Heart left ventricle (tissue), 16 donors: ENCODE measurements around the gene LMCD1. TPM values are rescaled to one million over a fixed set of nuclear protein-coding genes. Genes with fewer than 3 reads are reported as not detected.
A peak's percentile ranks its signal among the peaks of the same experiment; 100 is the strongest.

ENCODE experiments used
- ATAC-seq, 4 donors: fragments of 200-7000 bp; cut with Tn5 transposase; one replicate each; pipeline ENCODE4 v1.9.1; 2020 to 2022; ENCODE audit warnings: moderate library complexity in 4 of 4, mild to moderate bottlenecking in 3 of 4, moderate number of reproducible peaks in 1 of 4
- DNase-seq, 5 donors: peaks; one replicate each; pipeline ENCODE4 v3.0.0-alpha.2; 2020
- H3K27ac ChIP-seq, 12 donors: fragments of 200-600 bp; sonication (generic) in 4 of 12; one replicate each; pipeline versions ENCODE4 v1.5.0 to v1.8.0; 2016 to 2022; ENCODE audit warnings: mild to moderate bottlenecking in 2 of 12
- H3K27me3 ChIP-seq, 9 donors: fragments of 200-600 bp; sonication (generic) in 2 of 9; one replicate each; pipeline versions ENCODE4 v1.5.1 to v1.8.0; 2016 to 2022; ENCODE audit warnings: mild to moderate bottlenecking in 3 of 9
- H3K36me3 ChIP-seq, 9 donors: fragments of 200-600 bp; sonication (generic) in 2 of 9; one replicate each; pipeline versions ENCODE4 v1.5.0 to v1.8.0; 2018 to 2022; ENCODE audit warnings: mild to moderate bottlenecking in 2 of 9
- H3K4me1 ChIP-seq, 12 donors: fragments of 200-600 bp; sonication (generic) in 4 of 12; one replicate each; pipeline versions ENCODE4 v1.5.0 to v1.8.0; 2016 to 2022; ENCODE audit warnings: mild to moderate bottlenecking in 3 of 12
- H3K4me3 ChIP-seq, 12 donors: fragments of 200-600 bp; sonication (generic) in 4 of 12; one replicate each; pipeline versions ENCODE4 v1.5.0 to v1.8.0; 2017 to 2022; ENCODE audit warnings: mild to moderate bottlenecking in 9 of 12, moderate library complexity in 4 of 12
- H3K9me3 ChIP-seq, 12 donors: fragments of 200-600 bp; sonication (generic) in 4 of 12; one replicate each; pipeline versions ENCODE4 v1.5.0 to v1.8.0; 2016 to 2022; ENCODE audit warnings: mild to moderate bottlenecking in 1 of 12
- CTCF ChIP-seq, 12 donors: fragments of 200-600 bp; sonication (generic) in 4 of 12; IDR thresholded peaks; one replicate each; pipeline versions ENCODE4 v1.5.0 to v1.8.0; 2018 to 2022; ENCODE audit warnings: antibody characterized with exemption in 12 of 12, mild to moderate bottlenecking in 5 of 12
- POLR2A ChIP-seq, 2 donors: fragments of 450-650 bp; IDR thresholded peaks; one replicate each; pipeline ENCODE4 v1.6.1; 2017; ENCODE audit warnings: antibody characterized with exemption in 2 of 2, mild to moderate bottlenecking in 2 of 2, moderate library complexity in 2 of 2
- WGBS, 4 donors: extraction: QIAGEN DNeasy Blood & Tissue Kit in 2 of 4; methylation state at CpG; one replicate each; pipeline versions ENCODE4 v1.1.5 to v1.1.7; 2013 to 2018; 5-methylcytosine and 5-hydroxymethylcytosine counted together
- intact Hi-C, 10 donors: fragments of 100-400 bp; cut with DNase I; formaldehyde crosslinking; loops; one replicate each; pipeline versions ENCODE4 v1.11.1 to v1.14.2; 2022
- polyA plus RNA-seq, 2 donors: library from polyadenylated mRNA; stranded (reverse); fragments of 200-250 nt; gene quantifications; one replicate each; pipeline ENCODE4 v1.2.3, GENCODE V29; 2013
- total RNA-seq, 9 donors: library from RNA; depleted of rRNA in 2 of 9; stranded (reverse); fragments of >200 nt in 2 of 9; fragmentation: NEBNext Ultra II Directional in 3 of 9; extraction: Animal tissue kit (Norgen Biotek cat#: 25700) in 3 of 9; gene quantifications; one replicate each; pipeline versions ENCODE4 v1.1.0 to v1.2.4, GENCODE V29; 2016 to 2023
- donor health status: ischemic (EF 13 %, LVEDD 7.1; RV severe dilation, severe dysfunction).
- donor health status: healthy with polysubstance abuse.
- donor health status: DM: no; HTN: yes; CAD: no.
- donor health status: DM: no; HTN: no; CAD: no.
- donor health status: ischemic (EF 25% LVEDD 6.9; RV normal size, moderate dysfunction).
- donor health status: ischemic (EF 25% LVEDD 5.7; RV mildly dilated, moderate dysfunction).
- donor health status: healthy.
- donor health status: DM: yes; HTN: yes; CAD: no.
- donor health status: ischemic (EF 35%, LVEDD 5.7; RV mildly dilated, moderate dysfunction).
- donor health status: nonischemic (EF 11% LVEDD 7.7; RV severe dilation, severe dysfunction).
- donor health status: DM: yes; HTN: yes; CAD: no.
- donor health status: PGD.
- donor health status: ischemic (EF 29% LVEDD 5.4; RV normal size, mild dysfunction).
- donor health status: nonischemic (EF 23%, LVEDD 6.1; RV moderate dilation, normal function).

The LMCD1 gene
- total and polyA plus RNA-seq, 11 donors = 34.9 to 661 (median 54.6) TPM

GRCh38 chr3:8524656-8525399 lies 23.2 kb downstream of the LMCD1 start:
- TF ChIP-seq POLR2A (IDR thresholded peaks at IDR 0.05) = no peak
- no peak for TF ChIP-seq CTCF (IDR thresholded peaks at IDR 0.05)
- Histone ChIP-seq H3K27me3 (no peaks in the 10 kb centered on the region), H3K4me1 (peaks cover 0 to 83% (median 42%) of the 10 kb centered on the region in 12 donors), H3K4me3 (no peak overlapping the region), H3K9me3 (no peaks in the 10 kb centered on the region), H3K27ac (peak overlapping the region in 4 of 12 donors; percentile 31 to 44 (median 34)), H3K36me3 (peaks cover 0 to 25% (median 15%) of the 10 kb centered on the region in 9 donors)
- DNase-seq (no peak), ATAC-seq (no peak)
- intact Hi-C loops = loop anchor here in 1 of 10 donors (5.0 kb wide), 1 partner anchor 37 kb away; no protein-coding TSS in a partner anchor
- 88 to 96% (median 94%) methylated on average over 5 of the region's 5 CpGs for WGBS, 4 donors

DNA sequence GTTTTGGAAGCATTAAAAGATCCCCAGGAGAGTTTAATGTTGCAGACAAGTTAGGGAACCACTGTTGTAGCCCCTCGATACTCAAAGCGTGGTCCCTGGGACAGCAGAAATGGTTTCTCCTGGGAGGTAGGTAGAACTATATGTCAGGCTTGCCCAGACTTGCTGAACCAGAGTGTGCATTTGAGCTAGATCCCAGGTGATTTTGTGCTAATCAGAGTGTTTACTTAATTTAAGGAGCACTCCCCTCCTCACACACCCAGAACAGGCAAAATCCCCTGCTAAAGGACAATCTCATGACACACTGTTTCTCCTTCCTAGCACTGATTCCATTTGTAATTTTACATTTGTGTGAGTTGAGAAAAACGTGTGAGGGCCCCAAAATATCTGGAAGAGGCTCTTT lies 24.3 kb downstream of the LMCD1 start:
- WGBS, 4 donors = 77 to 86% (median 82%) methylated on average over 3 of the region's 3 CpGs
- Histone ChIP-seq H3K9me3 (no peaks in the 10 kb centered on the region), H3K27me3 (no peaks in the 10 kb centered on the region), H3K27ac (peak overlapping the region in 1 of 12 donors; percentile 15), H3K4me3 (no peak overlapping the region), H3K4me1 (peaks cover 0 to 83% (median 50%) of the 10 kb centered on the region in 12 donors), H3K36me3 (peaks cover 0 to 35% (median 15%) of the 10 kb centered on the region in 9 donors)
- TF ChIP-seq CTCF (IDR thresholded peaks at IDR 0.05) (no peak), POLR2A (IDR thresholded peaks at IDR 0.05) (no peak)
- intact Hi-C loops = loop anchor here in 1 of 10 donors (5.0 kb wide), 1 partner anchor 36 kb away; no protein-coding TSS in a partner anchor
- ATAC-seq (no peak), DNase-seq (no peak)

DNA sequence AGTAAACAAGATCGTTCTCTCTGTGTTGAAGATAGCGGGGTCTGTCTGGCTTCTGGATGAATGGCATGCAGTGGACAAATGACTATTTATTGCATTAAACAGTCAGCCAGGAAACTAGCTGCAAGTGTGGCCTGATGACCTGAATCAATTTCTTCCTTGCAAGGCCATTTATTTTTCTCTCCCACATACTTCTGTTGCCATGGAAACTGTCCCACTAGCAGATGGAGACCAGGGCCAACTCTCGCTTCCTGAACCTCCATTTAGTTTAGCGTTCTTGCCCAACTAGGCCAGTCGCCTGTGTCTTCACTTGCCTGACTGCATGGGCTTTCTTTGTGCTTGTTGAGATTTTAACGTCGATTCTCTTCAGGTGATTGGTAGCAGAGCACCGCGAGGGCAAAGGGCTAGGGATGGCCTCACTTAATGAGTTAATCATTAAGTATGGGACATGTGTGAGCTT lies 27.6 kb downstream of the LMCD1 start:
- no peaks in the 10 kb centered on the region for H3K27me3 ChIP-seq
- H3K27ac ChIP-seq = peak overlapping the region in 11 of 12 donors; percentile 10 to 58 (median 38)
- no peak for TF ChIP-seq CTCF (IDR thresholded peaks at IDR 0.05)
- TF ChIP-seq POLR2A (IDR thresholded peaks at IDR 0.05) = no peak
- 53 to 66% (median 63%) methylated on average over 9 of the region's 9 CpGs for WGBS, 4 donors
- H3K9me3 ChIP-seq = no peaks in the 10 kb centered on the region
- DNase-seq = peak in 3 of 5 donors; percentile 35 to 56 (median 50)
- no peak overlapping the region for H3K4me3 ChIP-seq
- ATAC-seq = peak in 3 of 4 donors; percentile 27 to 62 (median 60)
- intact Hi-C loops = loop anchor here in 1 of 10 donors (5.0 kb wide), 1 partner anchor 33 kb away; no protein-coding TSS in a partner anchor
- peaks cover 0 to 27% (median 5%) of the 10 kb centered on the region in 9 donors for H3K36me3 ChIP-seq
- peaks cover 0 to 94% (median 54%) of the 10 kb centered on the region in 12 donors for H3K4me1 ChIP-seq
